ENCODE data around the gene RGL3. TPM values are rescaled to one million over a fixed set of nuclear protein-coding genes. Genes with fewer than 3 reads are reported as not detected.
A peak's percentile ranks its signal among the peaks of the same experiment; 100 is the strongest.

Gene RGL3
- total RNA-seq, 6 experiments from 2014 or later: 6.7 to 26.6 (median 19.7) TPM

- H3K27ac ChIP-seq: peak overlapping the region in 1 of 3 donors; percentile 26
- WGBS (ENCODE audit: insufficient coverage, low coverage, low lambda C conversion rate, missing lambda C conversion rate): 11% methylated on average over 24 of the region's 36 CpGs
These were observed 2.4 kb upstream of the RGL3 start for GRCh38 chr19:11421371-11422098.

GRCh38 chr19:11420429-11421370 is 1.6 kb upstream of the RGL3 start:
- 14% methylated on average over 5 of the region's 46 CpGs for WGBS (ENCODE audit: insufficient coverage, low coverage, low lambda C conversion rate, missing lambda C conversion rate)
- H3K36me3 ChIP-seq: no peaks in the 10 kb centered on the region
- intact Hi-C loops (cut with DNase I): no loop called here
- H3K27me3 ChIP-seq: no peaks in the 10 kb centered on the region
- no peaks in the 10 kb centered on the region for H3K9me3 ChIP-seq
- peak overlapping the region in 2 of 3 donors; percentile 54 to 60 for H3K27ac ChIP-seq
- H3K4me3 ChIP-seq: peak overlapping the region; percentile 21 to 32 (median 23)
- DNase-seq (peak in 1 of 3 donors; percentile 55), ATAC-seq (peak; percentile 3 to 19 (median 10))
- no peak for TF ChIP-seq POLR2A (IDR thresholded peaks at IDR 0.05)
- TF ChIP-seq, protein P1, sequence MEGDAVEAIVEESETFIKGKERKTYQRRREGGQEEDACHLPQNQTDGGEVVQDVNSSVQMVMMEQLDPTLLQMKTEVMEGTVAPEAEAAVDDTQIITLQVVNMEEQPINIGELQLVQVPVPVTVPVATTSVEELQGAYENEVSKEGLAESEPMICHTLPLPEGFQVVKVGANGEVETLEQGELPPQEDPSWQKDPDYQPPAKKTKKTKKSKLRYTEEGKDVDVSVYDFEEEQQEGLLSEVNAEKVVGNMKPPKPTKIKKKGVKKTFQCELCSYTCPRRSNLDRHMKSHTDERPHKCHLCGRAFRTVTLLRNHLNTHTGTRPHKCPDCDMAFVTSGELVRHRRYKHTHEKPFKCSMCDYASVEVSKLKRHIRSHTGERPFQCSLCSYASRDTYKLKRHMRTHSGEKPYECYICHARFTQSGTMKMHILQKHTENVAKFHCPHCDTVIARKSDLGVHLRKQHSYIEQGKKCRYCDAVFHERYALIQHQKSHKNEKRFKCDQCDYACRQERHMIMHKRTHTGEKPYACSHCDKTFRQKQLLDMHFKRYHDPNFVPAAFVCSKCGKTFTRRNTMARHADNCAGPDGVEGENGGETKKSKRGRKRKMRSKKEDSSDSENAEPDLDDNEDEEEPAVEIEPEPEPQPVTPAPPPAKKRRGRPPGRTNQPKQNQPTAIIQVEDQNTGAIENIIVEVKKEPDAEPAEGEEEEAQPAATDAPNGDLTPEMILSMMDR (IDR thresholded peaks at IDR 0.05): no peak
- peaks cover 0 to 18% (median 0%) of the 10 kb centered on the region in 4 donors for H3K4me1 ChIP-seq

More at GRCh38 chr19:11421371-11422098, 2.4 kb upstream of the RGL3 start:
- Histone ChIP-seq H3K36me3 (no peaks in the 10 kb centered on the region), H3K27me3 (no peaks in the 10 kb centered on the region), H3K4me1 (peaks cover 0 to 18% (median 0%) of the 10 kb centered on the region in 4 donors), H3K4me3 (no peak overlapping the region), H3K9me3 (no peaks in the 10 kb centered on the region)
- intact Hi-C loops (cut with DNase I): no loop called here
- peak; percentile 66 to 70 (median 68) for DNase-seq
- TF ChIP-seq POLR2A (IDR thresholded peaks at IDR 0.05): no peak
- TF ChIP-seq, protein P1 (IDR thresholded peaks at IDR 0.05): no peak
- ATAC-seq: peak; percentile 41 to 48 (median 45)

- ATAC-seq: no peak
- no peak for TF ChIP-seq POLR2A (IDR thresholded peaks at IDR 0.05)
- TF ChIP-seq, protein P1 (IDR thresholded peaks at IDR 0.05): no peak
- Histone ChIP-seq H3K4me1 (peaks cover 0 to 18% (median 0%) of the 10 kb centered on the region in 4 donors), H3K27ac (no peak overlapping the region), H3K27me3 (no peaks in the 10 kb centered on the region), H3K36me3 (no peaks in the 10 kb centered on the region), H3K4me3 (peak overlapping the region; percentile 47 to 77 (median 71)), H3K9me3 (no peaks in the 10 kb centered on the region)
- no peak for DNase-seq
- WGBS (ENCODE audit: insufficient coverage, low coverage, low lambda C conversion rate, missing lambda C conversion rate): 11% methylated on average over 16 of the region's 16 CpGs
- intact Hi-C loops (cut with DNase I): no loop called here
These were observed 993 bp downstream of the RGL3 start for GRCh38 chr19:11418094-11418548.

- peaks cover 0 to 13% (median 0%) of the 10 kb centered on the region in 4 donors for H3K4me1 ChIP-seq
- 85% methylated on average over 11 of the region's 17 CpGs for WGBS (ENCODE audit: insufficient coverage, low coverage, low lambda C conversion rate, missing lambda C conversion rate)
- intact Hi-C loops (cut with DNase I): no loop called here
These were observed 2.6 kb downstream of the RGL3 start for GRCh38 chr19:11416346-11417052.

More at GRCh38 chr19:11416346-11417052, 2.6 kb downstream of the RGL3 start:
- TF ChIP-seq, protein P1 (IDR thresholded peaks at IDR 0.05): no peak
- no peak for TF ChIP-seq POLR2A (IDR thresholded peaks at IDR 0.05)
- H3K27ac ChIP-seq: no peak overlapping the region
- ATAC-seq (no peak), DNase-seq (no peak)
- H3K9me3 ChIP-seq: no peaks in the 10 kb centered on the region
- no peak overlapping the region for H3K4me3 ChIP-seq
- no peaks in the 10 kb centered on the region for H3K36me3 ChIP-seq
- no peaks in the 10 kb centered on the region for H3K27me3 ChIP-seq

All from right lobe of liver (tissue), 6 donors.